ENCODE data around the gene P2RX6. TPM values are rescaled to one million over a fixed set of nuclear protein-coding genes. Genes with fewer than 3 reads are reported as not detected.

P2RX6 gene
- total and polyA plus RNA-seq, 2 of the 4 experiments (the other 2 are of a cell fraction), result 0.90 to 1.6 TPM

- intact Hi-C loops (cut with micrococcal nuclease), result no loop called here
- no peak for DNase-seq
- Histone ChIP-seq H2AK9ac (replicated peaks; ENCODE audit: low read depth, low read length, poor library complexity) (no peak within 1 kb of the TSS), H4K8ac (ENCODE audit: low read depth in 2 of 2, low read length in 2 of 2) (no peak within 1 kb of the TSS), H3K14ac (replicated peaks; ENCODE audit: low read depth, low read length) (no peak within 1 kb of the TSS), H3K23ac (ENCODE audit: low read depth, low read length) (no peak within 1 kb of the TSS), H3K4me3 (ENCODE audit: insufficient read depth, low read depth, low read length) (no peak within 1 kb of the TSS; the same call in 1 of the 2 replicates), H4K5ac (ENCODE audit: low read depth, low read length) (no peak within 1 kb of the TSS), H4K20me1 (ENCODE audit: insufficient read depth, low read length) (no peaks in the 10 kb centered on the region), H2AK5ac (ENCODE audit: low read depth, low read length) (no peak within 1 kb of the TSS), H2BK5ac (ENCODE audit: low read depth, low read length, poor library complexity, severe bottlenecking) (no peak within 1 kb of the TSS), H2BK20ac (ENCODE audit: low read depth, low read length) (no peak within 1 kb of the TSS), H2AFZ (replicated peaks; ENCODE audit: low read length, poor library complexity) (peak within 1 kb of the TSS; percentile 68), H3K4me2 (ENCODE audit: low read depth, low read length) (no peak within 1 kb of the TSS; the same call in 1 of the 2 replicates), H2BK15ac (ENCODE audit: low read depth, low read length) (no peak within 1 kb of the TSS), H2BK120ac (ENCODE audit: low read depth, low read length) (no peak within 1 kb of the TSS), H4K91ac (ENCODE audit: insufficient read depth, low read depth, low read length) (no peak within 1 kb of the TSS), H3K27ac (ENCODE audit: insufficient read depth, low read length) (no peak within 1 kb of the TSS), H3K79me1 (ENCODE audit: low read depth in 1 of 2, low read length in 2 of 2) (no peaks in the 10 kb centered on the region), H3K4ac (ENCODE audit: low read depth, low read length) (no peak within 1 kb of the TSS), H3K18ac (ENCODE audit: low read depth, low read length) (no peak within 1 kb of the TSS), H3K9me3 (ENCODE audit: control insufficient read depth, insufficient read depth, low read length) (no peaks in the 10 kb centered on the region), H3K9me1 (ENCODE audit: insufficient read depth, low read length) (no peaks in the 10 kb centered on the region), H3K56ac (ENCODE audit: extremely low read depth, insufficient read depth, low read length) (no peak within 1 kb of the TSS), H3K36me3 (ENCODE audit: control insufficient read depth, insufficient read depth, low read length) (no peaks in the 10 kb centered on the region), H3K4me1 (ENCODE audit: control insufficient read depth, insufficient read depth, low read length) (peaks cover 3% of the 10 kb centered on the region; the same call in 1 of the 2 replicates), H3K9ac (ENCODE audit: low read depth, low read length) (no peak within 1 kb of the TSS), H3K27me3 (ENCODE audit: control insufficient read depth, insufficient read depth, low read length) (peaks cover 34% of the 10 kb centered on the region)
- BruUV-seq (replicated peaks), result no TSS peak
- peak; percentile 41 for ATAC-seq (ENCODE audit: low read depth)
- ChIA-PET POLR2A (ENCODE audit: unreplicated experiment) (no interaction called here), CTCF (no interaction called here)
- in situ Hi-C loops (cut with MboI; ENCODE audit: low sequenced_read_pairs), result no loop called here
- WGBS, 2 experiments (ENCODE audit: extremely low coverage in 2 of 2, insufficient read length in 1 of 2), result 11% methylated on average over 34 of the region's 59 CpGs; no CpG with 5 or more reads in 1 of the 2 experiments
- dilution Hi-C loops (cut with HindIII; ENCODE audit: low sequenced_read_pairs, unreplicated experiment), result no loop called here
- TF ChIP-seq CEBPB (IDR thresholded peaks at IDR 0.05; ENCODE audit: low read depth, low read length) (no peak), CTCF (conservative IDR thresholded peaks at IDR 0.05; ENCODE audit: low read depth, low read length) (no peak), RCOR1 (IDR thresholded peaks at IDR 0.05; ENCODE audit: insufficient replicate concordance, low read length) (no peak), MXI1 (IDR thresholded peaks at IDR 0.05; ENCODE audit: borderline replicate concordance, low read depth, low read length) (no peak), NFE2L2 (IDR thresholded peaks at IDR 0.05; ENCODE audit: low read depth, low read length) (no peak), MAFK (IDR thresholded peaks at IDR 0.05; ENCODE audit: low read depth, low read length) (no peak), CHD1 (IDR thresholded peaks at IDR 0.05; ENCODE audit: low read depth, low read length) (no peak), RAD21 (IDR thresholded peaks at IDR 0.05; ENCODE audit: low read length) (no peak), POLR2A (IDR thresholded peaks at IDR 0.05; ENCODE audit: low read depth, low read length) (no peak), SMC3 (IDR thresholded peaks at IDR 0.05; ENCODE audit: low read depth, low read length) (no peak), FOS (IDR thresholded peaks at IDR 0.05; ENCODE audit: low read depth, low read length) (no peak), MAZ (IDR thresholded peaks at IDR 0.05; ENCODE audit: borderline replicate concordance, low read depth, low read length) (no peak), BHLHE40 (IDR thresholded peaks at IDR 0.05; ENCODE audit: low read depth, low read length) (no peak), RFX5 (IDR thresholded peaks at IDR 0.05; ENCODE audit: low read depth, low read length) (no peak), USF2 (IDR thresholded peaks at IDR 0.05; ENCODE audit: low read depth, low read length) (no peak)
Observed at GRCh38 chr22:21032037-21032867, 17.3 kb downstream of the P2RX6 start, which contains the start of gene SLC7A4. TSS of gene SLC7A4 (minus strand) at chr22:21032561. CDS start at chr22:21031812, 749 bp downstream.
